Hematopoietic multipotent progenitor cell (in vitro differentiated cells): Measurements from ENCODE around the gene TTBK2. TPM values are rescaled to one million over a fixed set of nuclear protein-coding genes. Genes with fewer than 3 reads are reported as not detected.
"Not testable (repeated sequence)": the region's sequence is repeated elsewhere in the genome, so short reads cannot be mapped to it uniquely, and the experiment has no call there.

Experiments used
- DNase-seq, 3 donors: peaks; one replicate each; pipeline ENCODE4 v3.0.0-alpha.2; 2011 to 2015; ENCODE audit warnings: low read depth in 2 of 3, low spot score in 2 of 3
- total RNA-seq: library from RNA; depleted of rRNA; stranded (reverse); fragments of >200 nt; gene quantifications from one replicate; pipeline ENCODE4 v1.2.3, GENCODE V29; 2012

TTBK2 gene
- total RNA-seq, 1 donor, result 9.7 TPM

DNA sequence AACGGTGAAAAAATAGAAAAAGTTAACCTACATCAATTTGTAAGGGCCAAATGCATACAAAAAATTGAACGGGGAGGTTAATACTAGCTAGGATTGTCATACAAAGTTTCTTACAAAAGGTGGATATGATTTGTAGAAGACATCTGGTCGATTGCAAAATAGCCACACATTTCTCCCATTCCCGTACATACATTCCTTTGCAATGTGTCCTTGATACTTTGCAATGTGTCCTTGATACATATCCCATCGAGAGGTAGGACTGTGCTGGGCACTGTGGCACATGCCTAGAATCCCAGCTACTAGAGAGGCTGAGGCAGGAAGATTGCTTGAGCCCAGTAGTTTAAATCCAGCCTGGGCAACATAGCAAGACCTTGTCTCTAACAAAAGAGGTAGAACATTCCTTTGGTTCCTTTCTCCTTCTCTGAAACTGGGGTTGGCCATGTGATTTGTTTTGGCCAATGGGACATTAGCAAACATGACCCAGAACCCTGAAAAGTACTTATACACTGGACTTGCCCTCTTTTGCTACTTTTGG is 9.5 kb downstream of the TTBK2 start:
- DNase-seq, result no peak

DNA sequence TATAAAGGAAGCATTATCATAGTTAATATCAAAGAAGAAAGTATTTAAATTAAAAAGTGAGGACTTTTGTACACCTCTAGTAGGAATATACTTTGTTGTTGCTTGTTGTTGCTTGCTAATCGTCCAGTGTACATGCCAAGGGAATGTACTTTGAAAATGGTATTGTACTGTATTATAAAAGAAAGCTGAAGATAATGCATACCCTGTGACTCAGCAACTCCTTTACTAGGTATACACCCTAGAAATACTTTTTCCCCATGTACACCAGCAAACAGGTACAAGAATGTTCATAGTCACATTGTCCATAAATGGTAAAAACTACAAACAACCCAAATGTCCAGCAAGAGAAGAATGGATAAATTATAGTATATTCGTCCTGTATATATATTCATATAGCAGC is 12.0 kb downstream of the TTBK2 start:
- no peak for DNase-seq

DNA sequence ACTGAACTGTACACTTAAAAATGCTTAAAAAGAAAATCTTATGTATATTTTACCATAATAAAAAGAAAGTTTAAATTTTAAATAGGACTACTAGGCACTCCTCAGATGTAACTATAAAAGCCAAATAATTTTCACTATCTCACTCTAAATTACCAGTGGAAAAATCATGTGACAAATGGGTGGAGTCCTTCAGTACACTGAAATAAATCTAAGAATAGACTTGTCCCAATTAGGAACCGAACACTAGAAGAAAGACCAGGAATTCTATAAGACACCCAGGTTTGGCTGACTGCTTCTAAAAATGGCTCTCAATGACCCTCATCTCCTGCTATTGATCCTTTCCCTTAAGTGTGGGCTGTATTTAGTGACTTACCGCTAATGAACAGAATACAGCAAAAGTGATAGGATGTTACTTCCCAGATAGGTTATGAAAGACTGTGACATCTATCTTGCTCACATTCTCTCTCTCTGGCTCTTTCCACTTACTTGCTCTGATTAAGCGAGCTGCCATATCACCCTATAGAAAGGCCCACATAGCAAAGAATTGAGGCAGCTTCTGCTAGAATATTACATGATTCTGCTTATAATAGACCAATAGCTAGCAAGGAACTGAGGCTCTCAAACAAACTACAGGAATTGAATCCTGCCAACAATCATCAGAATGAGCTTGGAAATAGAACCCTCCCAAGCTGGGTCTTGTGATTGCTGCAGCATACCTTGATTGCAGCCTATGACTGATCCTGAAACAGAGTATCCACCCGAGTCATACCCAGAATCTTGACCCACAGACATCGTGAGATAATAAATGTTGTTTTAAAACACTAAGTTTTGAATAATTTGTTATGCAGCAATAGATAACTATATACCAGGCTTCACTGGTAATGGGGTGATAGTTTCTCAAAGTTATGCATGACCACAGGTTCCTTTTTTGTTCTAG is 16.9 kb downstream of the TTBK2 start:
- DNase-seq, result no peak

DNA sequence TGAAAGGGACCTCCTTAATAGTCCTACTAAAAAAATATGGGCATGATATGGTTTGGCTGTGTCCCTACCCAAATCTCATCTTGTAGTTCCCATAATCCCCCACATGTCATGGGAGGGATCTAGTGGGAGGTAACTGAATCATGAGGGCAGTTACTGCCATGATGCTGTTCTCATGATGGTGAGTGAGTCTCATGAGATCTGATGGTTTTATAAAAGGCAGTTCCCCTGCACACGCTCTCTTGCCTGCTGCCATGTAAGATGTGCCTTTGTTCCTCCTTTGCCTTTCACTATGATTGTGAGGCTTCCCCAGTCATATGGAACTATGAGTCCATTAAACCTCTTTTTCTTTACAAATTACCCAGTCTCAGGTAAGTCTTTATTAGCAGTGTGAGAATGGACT is 26.7 kb downstream of the TTBK2 start:
- not testable (repeated sequence) for DNase-seq

DNA sequence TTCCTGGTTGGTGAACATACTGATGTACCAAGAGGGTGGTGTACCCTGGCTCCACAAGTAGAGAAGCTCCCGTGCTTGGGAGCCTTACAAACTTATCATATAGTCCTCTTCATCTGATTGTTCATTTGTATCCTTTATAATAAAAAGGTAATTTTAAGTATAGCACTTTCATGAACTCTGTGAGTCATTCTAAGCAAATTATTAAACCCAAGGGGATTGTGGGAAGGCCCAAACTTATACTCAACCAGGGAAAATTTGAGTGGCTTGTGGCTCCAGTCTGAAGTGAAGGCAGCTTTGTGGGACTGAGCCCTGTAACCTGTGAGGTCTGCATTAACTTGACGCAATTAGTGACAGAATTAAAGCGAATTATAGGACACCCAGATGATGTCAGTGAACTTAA is 29.0 kb downstream of the TTBK2 start:
- DNase-seq, result no peak

DNA sequence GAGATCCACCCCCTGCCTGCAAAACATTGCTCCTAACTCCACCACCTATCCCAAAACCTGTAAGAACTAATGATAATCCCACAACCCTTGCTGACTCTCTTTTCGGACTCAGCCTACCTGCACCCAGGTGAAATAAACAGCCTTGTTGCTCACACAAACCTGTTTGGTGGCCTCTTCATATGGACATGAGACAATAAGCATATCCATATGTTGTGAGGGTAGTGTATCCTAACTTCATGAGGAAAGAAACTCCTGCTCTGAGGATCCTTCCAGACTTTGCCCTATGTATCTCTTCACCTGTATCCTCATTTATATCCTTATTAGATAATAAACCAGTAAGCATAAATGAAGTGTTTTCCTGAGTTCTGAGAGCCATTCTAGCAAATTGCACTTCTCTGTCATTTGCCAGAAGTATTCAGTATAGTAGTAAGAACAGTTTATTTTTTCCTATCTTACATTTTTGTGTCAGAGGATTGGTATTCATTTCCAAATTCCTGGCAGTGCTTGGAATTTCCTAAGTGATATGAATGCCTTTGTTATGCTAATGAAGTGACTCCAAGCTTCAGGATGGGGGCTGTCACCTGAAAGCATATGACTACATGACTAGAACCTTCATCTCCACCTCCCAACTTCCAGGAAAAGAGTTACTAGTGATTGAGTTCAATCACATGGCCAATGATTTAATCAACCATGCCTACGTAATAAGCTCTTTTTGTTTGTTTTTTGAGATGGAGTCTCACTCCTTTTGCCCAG is 30.2 kb downstream of the TTBK2 start:
- DNase-seq, result no peak

DNA sequence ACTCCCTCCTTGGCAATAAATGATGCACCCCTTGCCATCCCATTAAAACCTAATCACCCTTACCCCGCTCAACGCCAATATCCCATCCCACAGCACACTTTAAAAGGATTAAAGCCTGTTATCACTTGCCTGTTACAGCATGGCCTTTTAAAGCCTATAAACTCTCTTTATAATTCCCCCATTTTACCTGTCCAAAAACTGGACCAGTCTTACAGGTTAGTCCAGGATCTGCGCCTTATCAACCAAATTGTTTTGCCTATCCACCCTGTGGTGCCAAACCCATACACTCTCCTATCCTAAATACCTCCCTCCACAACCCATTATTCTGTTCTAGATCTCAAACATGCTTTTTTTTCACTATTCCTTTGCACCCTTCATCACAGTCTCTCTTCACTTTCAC is 33.2 kb downstream of the TTBK2 start:
- not testable (repeated sequence) for DNase-seq

DNA sequence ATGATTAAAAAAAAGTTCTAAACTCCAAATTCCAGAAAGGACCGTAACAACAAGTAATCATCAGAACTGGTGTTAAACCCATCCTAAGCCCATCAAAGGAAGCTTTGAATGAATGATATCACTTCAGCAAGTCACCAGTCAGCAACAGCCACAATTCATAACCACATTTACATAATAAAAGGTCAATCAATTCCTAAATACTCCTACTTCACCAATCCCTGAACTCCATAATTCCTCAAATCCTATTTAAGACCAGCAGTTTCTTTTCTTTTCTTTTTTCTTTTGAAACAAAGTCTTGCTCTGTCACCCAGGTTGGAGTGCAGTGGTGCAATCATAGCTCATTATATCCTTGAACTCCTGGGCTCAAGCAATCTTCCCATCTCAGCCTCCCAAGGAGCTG is 40.5 kb downstream of the TTBK2 start:
- DNase-seq, result no peak

DNA sequence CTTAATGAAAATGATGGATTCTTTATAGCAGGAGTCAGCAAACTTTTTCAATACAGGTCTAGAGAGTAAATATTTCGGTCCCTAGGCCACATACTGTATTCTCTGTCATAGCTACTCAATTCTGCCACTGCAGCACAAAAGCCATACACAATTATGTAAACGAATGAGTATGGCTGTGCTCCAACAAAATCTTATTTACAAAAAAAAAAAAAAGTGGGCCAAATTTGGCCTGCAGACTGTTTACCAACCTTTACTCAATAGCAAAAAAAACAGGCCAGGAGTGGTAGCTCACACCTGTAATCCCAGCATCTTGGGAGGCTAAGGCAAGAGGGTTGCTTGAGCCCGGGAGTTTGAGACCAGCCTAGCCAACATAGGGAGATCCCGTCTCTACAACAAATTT is 41.1 kb downstream of the TTBK2 start:
- DNase-seq, result no peak

DNA sequence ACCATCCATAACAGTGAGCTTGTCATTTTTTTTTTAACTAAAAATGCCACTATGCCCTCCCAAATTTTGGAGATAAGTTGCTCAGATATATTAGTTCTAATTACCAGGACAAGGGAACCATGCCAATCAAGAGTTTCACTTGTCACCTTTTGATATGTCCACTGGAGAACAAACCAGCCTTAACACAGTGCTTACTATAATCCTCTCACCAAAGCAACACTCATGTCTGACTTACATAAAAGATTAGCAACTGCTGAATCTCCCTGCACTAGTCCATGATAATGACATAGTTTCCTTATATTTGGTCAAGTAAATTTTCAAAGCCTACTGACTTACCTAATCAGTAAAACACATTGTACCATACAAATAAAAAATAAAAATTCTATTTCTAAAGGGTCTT is 44.4 kb downstream of the TTBK2 start:
- no peak for DNase-seq

DNA sequence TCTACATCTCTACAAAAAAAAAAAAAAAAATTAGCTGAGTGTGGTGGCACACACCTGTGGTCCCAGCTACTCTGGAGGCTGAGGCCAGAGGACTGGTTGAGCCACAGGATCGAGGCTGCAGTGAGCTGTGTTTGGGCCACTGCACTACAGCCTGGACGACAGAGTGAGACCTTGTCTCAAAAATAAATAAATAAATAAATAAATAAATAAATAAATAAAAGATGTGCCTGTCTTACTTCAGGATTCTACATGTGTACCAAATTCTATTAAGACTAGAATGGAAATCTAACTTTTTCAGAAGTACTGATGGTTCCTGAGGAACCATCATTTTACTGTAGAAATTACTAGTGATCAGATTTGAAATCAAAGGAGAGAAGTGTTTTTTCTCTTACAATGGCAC is 51.9 kb downstream of the TTBK2 start:
- DNase-seq, result no peak

DNA sequence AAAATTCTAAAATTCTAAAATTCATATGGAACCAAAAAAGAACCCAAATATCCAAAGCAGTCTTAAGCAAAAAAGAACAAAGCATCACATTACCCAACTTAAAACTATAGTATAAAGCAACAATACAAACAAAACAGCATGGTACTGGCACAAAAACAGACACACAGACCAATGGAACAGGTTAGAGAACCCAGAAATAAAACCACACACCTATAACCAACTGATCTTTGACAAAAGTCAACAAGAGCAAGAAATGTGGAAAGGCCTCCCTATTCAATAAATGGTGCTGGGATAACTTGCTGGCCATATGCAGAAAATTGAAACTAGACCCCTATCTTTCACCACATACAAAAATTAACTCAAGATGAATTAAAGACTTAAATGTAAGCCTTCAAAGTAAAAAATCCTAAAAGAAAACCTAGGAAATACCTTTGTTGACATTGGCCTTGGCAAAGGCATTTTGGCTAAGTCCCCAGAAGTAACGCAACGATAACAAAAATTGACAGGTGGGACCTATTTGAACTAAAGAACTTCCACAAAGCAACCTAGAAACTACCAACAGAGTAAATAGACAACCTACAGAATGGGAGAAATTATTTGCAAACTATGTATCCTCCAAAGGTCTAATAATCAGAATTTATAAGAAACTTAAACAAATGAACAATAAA is 56.9 kb downstream of the TTBK2 start:
- DNase-seq, result no peak

DNA sequence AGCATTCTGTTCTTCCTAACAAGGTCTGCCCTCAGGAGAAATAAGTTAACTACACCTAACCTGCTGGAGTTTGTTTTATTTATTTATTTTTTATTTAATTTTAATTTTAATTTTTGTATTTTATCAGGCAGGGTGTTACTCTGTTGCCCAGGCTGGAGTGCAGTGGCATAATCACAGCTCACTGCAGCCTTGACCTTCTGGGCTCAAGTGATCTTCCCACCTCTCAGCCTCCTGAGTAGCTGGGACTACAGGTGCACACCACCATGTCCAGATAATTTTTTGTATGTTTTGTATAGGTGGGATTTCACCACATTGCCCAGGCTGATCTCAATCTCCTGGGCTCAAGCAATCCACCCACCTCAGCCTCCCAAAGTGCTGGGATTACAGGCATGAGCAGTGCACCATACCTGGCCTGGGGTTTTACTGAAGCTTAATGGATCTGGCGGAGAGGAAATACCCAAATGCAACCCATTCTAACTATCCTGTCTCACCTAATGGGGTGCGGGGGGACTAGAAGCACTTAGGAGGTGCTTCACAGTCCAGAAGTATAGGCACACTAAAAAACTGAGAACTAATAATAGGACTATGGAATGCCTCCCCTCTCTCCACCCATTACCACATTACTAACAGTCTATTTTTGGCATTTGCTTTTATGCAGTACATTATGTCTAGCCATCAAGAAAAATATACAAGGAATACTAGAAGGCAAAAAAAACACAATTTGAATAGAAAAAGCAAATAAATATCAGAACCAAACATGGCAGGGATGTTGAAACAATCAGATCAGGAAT is 61.4 kb downstream of the TTBK2 start:
- no peak for DNase-seq

DNA sequence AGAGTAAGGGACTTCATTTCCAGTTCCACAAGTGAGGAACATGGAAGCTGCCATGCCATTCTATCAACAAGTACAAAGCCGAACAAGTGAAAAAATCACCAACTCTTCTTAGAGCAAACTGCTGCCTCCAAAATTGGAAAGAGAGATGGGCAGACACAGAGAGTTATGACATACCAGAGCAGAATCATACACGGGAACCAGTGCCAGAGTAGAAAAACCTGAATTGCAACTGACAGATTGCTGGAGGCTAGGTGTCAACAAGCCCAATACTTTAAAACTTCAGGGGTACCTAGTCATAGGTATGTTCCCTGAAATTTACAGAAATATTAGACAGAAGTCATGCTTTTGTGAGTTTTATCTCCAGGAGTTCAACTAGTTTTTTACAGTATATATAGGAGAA is 62.0 kb downstream of the TTBK2 start:
- no peak for DNase-seq

DNA sequence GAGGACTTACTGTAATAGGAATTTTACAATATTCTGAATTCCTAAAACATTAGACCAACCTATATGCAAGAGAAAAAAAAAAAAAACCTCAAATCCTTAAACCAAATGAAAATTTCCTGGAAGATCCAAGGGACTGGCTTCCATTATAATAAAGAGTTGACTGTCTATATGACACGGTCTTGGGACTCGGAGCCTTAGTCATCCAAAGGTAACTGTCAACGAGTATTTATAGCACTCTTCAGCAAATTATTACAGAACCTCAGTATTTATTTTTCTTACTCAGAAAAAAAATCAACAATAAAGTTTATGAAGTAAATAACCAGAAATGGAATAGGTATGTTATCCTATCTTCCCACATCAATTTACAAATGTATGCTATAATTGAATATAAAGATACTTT is 66.0 kb downstream of the TTBK2 start:
- no peak for DNase-seq

DNA sequence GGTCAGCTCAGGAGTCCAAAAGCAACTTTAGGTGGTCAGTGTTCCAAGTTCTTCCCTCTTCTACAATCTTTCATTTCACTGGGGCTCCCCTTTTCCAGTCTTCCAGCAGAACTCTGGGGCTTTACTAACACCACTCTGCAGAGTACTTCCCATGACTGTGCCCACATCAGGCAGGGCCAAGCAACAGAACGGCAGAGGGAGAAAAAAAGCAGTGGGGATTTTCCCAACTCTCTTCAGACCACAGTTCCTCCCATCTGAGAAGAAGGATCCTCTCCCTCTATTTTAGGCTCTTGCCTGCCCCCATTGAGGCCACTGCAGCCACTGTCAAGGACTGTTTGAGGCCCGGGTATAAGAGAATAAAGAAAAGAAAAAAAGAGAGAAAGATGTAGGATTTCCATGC is 70.7 kb downstream of the TTBK2 start:
- no peak for DNase-seq

DNA sequence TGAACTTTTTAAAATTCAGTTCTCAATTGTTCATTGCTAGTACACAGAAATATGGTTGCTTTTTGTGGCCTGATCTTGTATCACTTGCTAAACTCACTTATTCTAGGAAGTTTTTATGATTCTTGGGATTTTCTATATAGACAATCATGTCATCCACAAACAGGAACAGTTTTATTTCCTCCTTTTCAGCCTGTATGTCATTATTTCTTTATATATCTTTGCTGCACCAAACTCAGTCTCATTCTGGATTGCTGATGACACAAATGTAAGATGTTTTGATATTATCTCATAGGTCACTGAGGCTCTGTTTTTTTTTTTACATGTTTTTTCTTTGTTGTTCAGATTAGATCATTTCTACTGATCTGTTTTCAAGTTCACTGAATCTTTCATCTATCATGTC is 71.7 kb downstream of the TTBK2 start:
- no peak for DNase-seq

DNA sequence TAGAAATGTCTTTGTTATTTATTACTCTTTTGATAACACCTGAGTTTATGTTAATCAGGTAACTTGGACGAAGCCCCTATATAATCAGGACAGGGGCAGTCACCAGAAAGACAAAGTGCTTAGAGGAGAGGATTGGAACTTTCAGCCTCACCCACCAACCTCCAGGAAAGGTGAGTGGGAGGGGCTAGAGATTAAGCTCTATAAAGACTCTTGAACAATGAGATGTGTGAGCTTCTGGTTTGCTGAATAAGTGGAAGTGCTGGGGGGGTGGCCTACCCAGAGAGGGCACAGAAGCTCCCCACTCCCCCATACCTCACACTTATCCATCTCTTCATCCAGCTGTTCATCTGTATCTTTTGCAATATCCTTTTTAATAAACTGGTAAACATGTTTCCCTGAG is 73.9 kb downstream of the TTBK2 start:
- no peak for DNase-seq

DNA sequence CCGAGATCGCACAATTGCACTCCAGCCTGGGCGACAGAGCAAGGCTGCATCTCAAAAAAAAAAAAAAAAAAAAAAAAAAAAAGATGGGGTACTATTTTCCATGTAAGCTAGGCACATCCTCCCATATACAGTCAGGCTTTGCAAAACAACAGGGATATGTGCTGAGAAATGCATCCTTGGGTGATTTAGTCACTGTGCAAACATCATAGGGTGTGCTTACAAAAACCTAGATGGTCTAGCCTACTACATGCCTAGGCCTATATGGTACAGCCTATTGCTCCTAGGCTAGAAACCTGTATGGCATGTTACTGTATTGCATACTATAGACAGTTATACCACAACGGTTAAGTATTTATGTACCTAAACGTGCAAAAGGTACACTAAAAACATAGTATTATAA is 75.0 kb downstream of the TTBK2 start:
- DNase-seq, result no peak

DNA sequence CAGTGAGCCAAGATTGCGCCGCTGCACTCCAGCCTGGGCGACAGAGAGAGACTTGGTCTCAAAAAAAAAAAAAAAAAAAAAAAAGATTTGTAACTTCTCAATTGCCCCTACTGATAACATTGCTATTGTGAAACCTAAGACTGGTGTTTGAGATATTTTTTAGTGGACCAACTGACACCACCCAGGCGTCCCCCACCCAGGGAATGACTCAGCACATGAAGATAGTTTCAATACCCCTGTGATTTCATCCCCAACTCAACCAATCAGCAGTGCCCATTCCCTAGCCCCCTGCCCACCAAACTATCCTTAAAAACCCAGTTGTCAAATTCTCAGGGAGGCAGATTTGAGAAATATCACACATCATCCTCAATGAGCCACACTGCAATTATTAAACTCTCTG is 76.9 kb downstream of the TTBK2 start:
- DNase-seq, result no peak
